ENCODE results near the gene GRB2. TPM values are rescaled to one million over a fixed set of nuclear protein-coding genes. Genes with fewer than 3 reads are reported as not detected.

Gene GRB2
- total RNA-seq, 2 experiments from 2014 or later: 244 to 308 TPM

DNA sequence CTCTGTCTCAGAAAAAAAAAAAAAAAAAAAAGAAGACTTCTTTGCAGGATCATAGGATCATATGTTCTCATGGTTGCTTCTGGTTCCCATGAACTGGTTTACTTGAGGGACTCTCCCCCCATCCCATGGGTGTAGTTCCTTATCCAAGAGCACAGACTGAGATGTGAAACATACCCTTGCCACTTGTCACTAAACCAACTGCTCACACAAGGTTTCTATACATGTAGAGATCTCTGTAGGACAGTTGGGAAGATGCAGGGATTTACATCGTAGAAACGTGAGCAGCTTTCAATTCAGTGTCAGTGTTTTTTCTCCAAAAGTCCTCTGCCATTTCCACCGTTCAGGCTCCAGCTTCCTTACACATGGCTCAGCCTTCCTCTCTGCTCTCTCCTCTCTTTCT, 39.8 kb upstream of the GRB2 start:
- POLR2A ChIA-PET: interaction anchor here (1.3 to 1.8 kb wide), 2 partner anchors 19 to 20 kb away, joined by 3 read pairs; no protein-coding TSS in a partner anchor
- Histone ChIP-seq H3K4me1 (ENCODE audit: insufficient read depth, low read length, poor library complexity, severe bottlenecking) (no peaks in the 10 kb centered on the region), H3K9me3 (ENCODE audit: low read length) (no peaks in the 10 kb centered on the region), H4K20me1 (ENCODE audit: insufficient read depth, low read length) (no peaks in the 10 kb centered on the region), H3K4me3 (ENCODE audit: low read depth, low read length, poor library complexity, severe bottlenecking) (no peak overlapping the region), H3K9me2 (ENCODE audit: insufficient read depth, low read length) (no peaks in the 10 kb centered on the region), H3K27ac (ENCODE audit: low read depth, low read length, poor library complexity, severe bottlenecking) (no peak overlapping the region), H3K36me3 (ENCODE audit: insufficient read depth, low read length) (no peaks in the 10 kb centered on the region), H2AFZ (ENCODE audit: low read length) (no peak overlapping the region), H3K4me2 (ENCODE audit: low read length) (no peak overlapping the region), H3K79me2 (ENCODE audit: insufficient read depth, low read depth, low read length) (no peaks in the 10 kb centered on the region)
- BruUV-seq (replicated peaks): no TSS peak
- DNase-seq (ENCODE audit: low spot score): no peak
- TF ChIP-seq CTCF (conservative IDR thresholded peaks at IDR 0.05; ENCODE audit: low read length) (no peak), EZH2phosphoT487 (IDR thresholded peaks at IDR 0.05; ENCODE audit: borderline replicate concordance, low read depth, low read length) (no peak)
- CTCF ChIA-PET (ENCODE audit: unreplicated experiment): no interaction called here
- intact Hi-C loops (cut with micrococcal nuclease; ENCODE audit: unreplicated experiment): no loop called here

GRCh38 chr17:75442168-75443103, 37.0 kb upstream of the GRB2 start:
- Histone ChIP-seq H3K4me3 (ENCODE audit: low read depth, low read length, poor library complexity, severe bottlenecking) (no peak overlapping the region), H3K36me3 (ENCODE audit: insufficient read depth, low read length) (no peaks in the 10 kb centered on the region), H3K9me2 (ENCODE audit: insufficient read depth, low read length) (no peaks in the 10 kb centered on the region), H3K9me3 (ENCODE audit: low read length) (no peaks in the 10 kb centered on the region), H2AFZ (ENCODE audit: low read length) (no peak overlapping the region), H3K27ac (ENCODE audit: low read depth, low read length, poor library complexity, severe bottlenecking) (no peak overlapping the region), H3K4me2 (ENCODE audit: low read length) (no peak overlapping the region), H3K79me2 (ENCODE audit: insufficient read depth, low read depth, low read length) (no peaks in the 10 kb centered on the region), H3K4me1 (ENCODE audit: insufficient read depth, low read length, poor library complexity, severe bottlenecking) (no peaks in the 10 kb centered on the region), H4K20me1 (ENCODE audit: insufficient read depth, low read length) (no peaks in the 10 kb centered on the region)
- no TSS peak for BruUV-seq (replicated peaks)
- intact Hi-C loops (cut with micrococcal nuclease; ENCODE audit: unreplicated experiment): no loop called here
- ChIA-PET POLR2A (interaction anchor here (0.5 to 0.7 kb wide), 2 partner anchors 129 to 214 kb away, joined by 3 to 5 read pairs; no protein-coding TSS in a partner anchor), CTCF (ENCODE audit: unreplicated experiment) (no interaction called here)
- TF ChIP-seq EZH2phosphoT487 (IDR thresholded peaks at IDR 0.05; ENCODE audit: borderline replicate concordance, low read depth, low read length): no peak
- TF ChIP-seq CTCF (conservative IDR thresholded peaks at IDR 0.05; ENCODE audit: low read length): no peak
- no peak for DNase-seq (ENCODE audit: low spot score)

Data from OCI-LY7 (cell line).